PC-3 (cell line): Measurements from ENCODE around the gene MRPS22. TPM values are rescaled to one million over a fixed set of nuclear protein-coding genes. Genes with fewer than 3 reads are reported as not detected.

Experiments
- ATAC-seq: fragments of 200-7000 bp; cut with Tn5 transposase; 2 replicates; pipeline ENCODE4 v1.9.1; 2020; ENCODE audit warnings: mild to moderate bottlenecking, moderate library complexity
- BruUV-seq: library from RNA; stranded (reverse); fragments of 400-500 nt; replicated peaks from 2 replicates; lab custom pipeline; 2021; lab: Mats Ljungman, UMichigan
- CTCF ChIA-PET: fragments of 300-600 bp; sonication (Branson Sonifier 250); formaldehyde crosslinking; loops from one replicate; lab custom pipeline; 2022; ENCODE audit warnings: antibody characterized with exemption; lab: Charles Lee
- POLR2A ChIA-PET: fragments of 300-600 bp; sonication (Branson Sonifier 250); formaldehyde crosslinking; loops from one replicate; lab custom pipeline; 2022; ENCODE audit warnings: antibody characterized with exemption; ENCODE audit not compliant: unreplicated experiment; lab: Charles Lee
- DNase-seq: peaks from one replicate; pipeline ENCODE4 v3.0.0-alpha.2; 2015
- H2AFZ ChIP-seq: fragments of 300-600 bp; sonication (generic); 2 replicates; pipeline ENCODE4 v1.6.0; 2016; ENCODE audit warnings: antibody characterized with exemption, low read length
- H3F3A ChIP-seq: fragments of 300-600 bp; sonication (generic); one replicate; pipeline ENCODE4 v1.6.0; 2017; ENCODE audit warnings: antibody characterized with exemption, low read length, control low read depth, mild to moderate bottlenecking; ENCODE audit not compliant: unreplicated experiment
- H3K27ac ChIP-seq: fragments of 300-600 bp; sonication (generic); 2 replicates; pipeline ENCODE4 v1.5.1; 2016; ENCODE audit warnings: mild to moderate bottlenecking, low read length
- H3K27me3 ChIP-seq: fragments of 300-600 bp; sonication (generic); 2 replicates; pipeline ENCODE4 v1.6.1; 2016; ENCODE audit warnings: low read length, mixed read lengths
- H3K36me3 ChIP-seq: fragments of 300-600 bp; sonication (generic); 2 replicates; pipeline ENCODE4 v1.6.1; 2016; ENCODE audit warnings: low read depth, mixed run types, low read length, mixed read lengths
- H3K4me1 ChIP-seq: fragments of 300-600 bp; sonication (generic); 2 replicates; pipeline ENCODE4 v1.5.1; 2016; ENCODE audit warnings: low read length; ENCODE audit not compliant: insufficient read depth
- H3K4me2 ChIP-seq: fragments of 300-600 bp; sonication (generic); 2 replicates; pipeline ENCODE4 v1.6.0; 2016; ENCODE audit warnings: low read length
- H3K4me3 ChIP-seq: fragments of 300-600 bp; sonication (generic); 2 replicates; pipeline ENCODE4 v1.5.1; 2016; ENCODE audit warnings: mild to moderate bottlenecking, low read length, mixed read lengths
- H3K79me2 ChIP-seq: fragments of 300-600 bp; sonication (generic); 2 replicates; pipeline ENCODE4 v1.6.1; 2017; ENCODE audit warnings: low read length, mixed read lengths
- H3K9ac ChIP-seq: fragments of 300-600 bp; sonication (generic); 2 replicates; pipeline ENCODE4 v1.6.0; 2016; ENCODE audit warnings: mild to moderate bottlenecking, low read length
- H3K9me2 ChIP-seq: fragments of 300-600 bp; sonication (generic); replicated peaks from 2 replicates; pipeline ENCODE4 v1.6.1; 2016; ENCODE audit warnings: mixed run types, low read length, mixed read lengths
- H3K9me3 ChIP-seq: fragments of 300-600 bp; sonication (generic); 2 replicates; pipeline ENCODE4 v1.6.1; 2016; ENCODE audit warnings: low read length, mixed read lengths
- H4K20me1 ChIP-seq: fragments of 300-600 bp; sonication (generic); 2 replicates; pipeline ENCODE4 v1.6.1; 2016; ENCODE audit warnings: low read length, mixed read lengths
- CTCF ChIP-seq: fragments of 300-600 bp; sonication (generic); conservative IDR thresholded peaks from 2 replicates; pipeline ENCODE4 v1.5.1; 2017; ENCODE audit warnings: antibody characterized with exemption, low read depth, mild to moderate bottlenecking, low read length
- EZH2 ChIP-seq: fragments of 300-600 bp; sonication (generic); IDR thresholded peaks from one replicate; pipeline ENCODE4 v1.6.1; 2017; ENCODE audit warnings: antibody characterized with exemption, mild to moderate bottlenecking, low read length; ENCODE audit not compliant: unreplicated experiment
- EZH2phosphoT487 ChIP-seq: fragments of 300-600 bp; sonication (generic); IDR thresholded peaks from 2 replicates; pipeline ENCODE4 v1.6.1; 2018; ENCODE audit warnings: mild to moderate bottlenecking, antibody characterized with exemption, low read length, borderline replicate concordance
- intact Hi-C: fragments of 100-400 bp; cut with micrococcal nuclease; formaldehyde crosslinking; loops from 2 replicates; pipeline ENCODE4 v1.9.0; 2023
- total RNA-seq: library from RNA; depleted of rRNA; stranded (reverse); fragments of >200 nt; gene quantifications from 2 replicates; pipeline ENCODE4 v1.2.3, GENCODE V29; 2014

MRPS22 gene
- total RNA-seq, 1 experiment from 2014 or later, result 73.3 TPM

GRCh38 chr3:139342054-139342453 is 1.8 kb upstream of the MRPS22 start:
- Histone ChIP-seq H3K27me3 (no peaks in the 10 kb centered on the region), H3K36me3 (peaks cover 3% of the 10 kb centered on the region; the same call in 1 of the 2 replicates), H2AFZ (no peak overlapping the region), H3K9me2 (no peaks in the 10 kb centered on the region), H3K9ac (no peak overlapping the region), H3K79me2 (peaks cover 30% of the 10 kb centered on the region), H3K9me3 (no peaks in the 10 kb centered on the region), H3K27ac (no peak overlapping the region), H3K4me2 (no peak overlapping the region), H3K4me3 (no peak overlapping the region), H4K20me1 (no peaks in the 10 kb centered on the region), H3K4me1 (0 out of 2 replicates have a peak, but pooled peaks cover 7% of the 10 kb centered on the region), H3F3A (no peaks in the 10 kb centered on the region)
- TF ChIP-seq CTCF, result no peak
- TF ChIP-seq EZH2, result no peak
- no peak for TF ChIP-seq EZH2phosphoT487
- CTCF ChIA-PET, result interaction anchor here (0.6 kb wide), 1 partner anchor 13 kb away, joined by 3 read pairs; no protein-coding TSS in a partner anchor
- POLR2A ChIA-PET, result no interaction called here
- no peak for ATAC-seq
- no peak for DNase-seq
- BruUV-seq, result no TSS peak
- intact Hi-C loops, result no loop called here

GRCh38 chr3:139346771-139347170 is 3.0 kb downstream of the MRPS22 start:
- H3K9me3 ChIP-seq, result no peaks in the 10 kb centered on the region
- no peaks in the 10 kb centered on the region for H3K9me2 ChIP-seq
- no peaks in the 10 kb centered on the region for H4K20me1 ChIP-seq
- DNase-seq (no peak), ATAC-seq (no peak)
- CTCF ChIA-PET, result no interaction called here
- H3K9ac ChIP-seq, result no peak overlapping the region
- no peak overlapping the region for H2AFZ ChIP-seq
- BruUV-seq, result no TSS peak
- H3K27me3 ChIP-seq, result no peaks in the 10 kb centered on the region
- no peaks in the 10 kb centered on the region for H3F3A ChIP-seq
- POLR2A ChIA-PET, result no interaction called here
- H3K4me3 ChIP-seq, result no peak overlapping the region
- 0 out of 2 replicates have a peak, but pooled peaks cover 7% of the 10 kb centered on the region for H3K4me1 ChIP-seq
- no peak for TF ChIP-seq EZH2
- no peak for TF ChIP-seq EZH2phosphoT487
- no peak for TF ChIP-seq CTCF
- peaks cover 15% of the 10 kb centered on the region for H3K36me3 ChIP-seq
- no peak overlapping the region for H3K27ac ChIP-seq
- H3K79me2 ChIP-seq, result peaks cover 30% of the 10 kb centered on the region
- intact Hi-C loops, result no loop called here
- H3K4me2 ChIP-seq, result no peak overlapping the region

- no peak overlapping the region for H3K27ac ChIP-seq
- no peak overlapping the region for H2AFZ ChIP-seq
- H3K4me1 ChIP-seq, result no peaks in the 10 kb centered on the region
- no peak overlapping the region for H3K9ac ChIP-seq
- no peaks in the 10 kb centered on the region for H3K9me3 ChIP-seq
- ATAC-seq, result peak; percentile 95
- H3K9me2 ChIP-seq, result no peaks in the 10 kb centered on the region
- intact Hi-C loops, result no loop called here
- POLR2A ChIA-PET, result interaction anchor here (0.9 kb wide), 1 partner anchor 36 kb away, joined by 3 read pairs; no protein-coding TSS in a partner anchor
- no peaks in the 10 kb centered on the region for H3F3A ChIP-seq
- peaks cover 44% of the 10 kb centered on the region for H3K36me3 ChIP-seq
- H3K27me3 ChIP-seq, result no peaks in the 10 kb centered on the region
- peak; percentile 70 for DNase-seq
- H4K20me1 ChIP-seq, result peaks cover 6% of the 10 kb centered on the region; the same call in 1 of the 2 replicates
- no TSS peak for BruUV-seq
- H3K4me3 ChIP-seq, result no peak overlapping the region
- CTCF ChIA-PET, result interaction anchor here (0.5 to 1.9 kb wide), 8 partner anchors 8 to 567 kb away, joined by 3 to 10 read pairs (median 4); no protein-coding TSS in a partner anchor
- peak; percentile 81 for TF ChIP-seq CTCF
- no peak for TF ChIP-seq EZH2
- no peak overlapping the region for H3K4me2 ChIP-seq
- no peaks in the 10 kb centered on the region for H3K79me2 ChIP-seq
These were observed 10.2 kb downstream of the MRPS22 start for GRCh38 chr3:139353920-139354556.
